GM18519 (cell line): ENCODE measurements around the gene BICRAL.
A peak's percentile ranks its signal among the peaks of the same experiment; 100 is the strongest.
"Not testable (repeated sequence)": the region's sequence is repeated elsewhere in the genome, so short reads cannot be mapped to it uniquely, and the experiment has no call there.

Source experiments
- ATAC-seq: cut with Tn5 transposase; IDR thresholded peaks from one replicate; pipeline ENCODE4 v1.9.1; 2021; ENCODE audit warnings: mild to moderate bottlenecking, moderate library complexity; ENCODE audit not compliant: unreplicated experiment, low FRiP score

The BICRAL gene, protein sequence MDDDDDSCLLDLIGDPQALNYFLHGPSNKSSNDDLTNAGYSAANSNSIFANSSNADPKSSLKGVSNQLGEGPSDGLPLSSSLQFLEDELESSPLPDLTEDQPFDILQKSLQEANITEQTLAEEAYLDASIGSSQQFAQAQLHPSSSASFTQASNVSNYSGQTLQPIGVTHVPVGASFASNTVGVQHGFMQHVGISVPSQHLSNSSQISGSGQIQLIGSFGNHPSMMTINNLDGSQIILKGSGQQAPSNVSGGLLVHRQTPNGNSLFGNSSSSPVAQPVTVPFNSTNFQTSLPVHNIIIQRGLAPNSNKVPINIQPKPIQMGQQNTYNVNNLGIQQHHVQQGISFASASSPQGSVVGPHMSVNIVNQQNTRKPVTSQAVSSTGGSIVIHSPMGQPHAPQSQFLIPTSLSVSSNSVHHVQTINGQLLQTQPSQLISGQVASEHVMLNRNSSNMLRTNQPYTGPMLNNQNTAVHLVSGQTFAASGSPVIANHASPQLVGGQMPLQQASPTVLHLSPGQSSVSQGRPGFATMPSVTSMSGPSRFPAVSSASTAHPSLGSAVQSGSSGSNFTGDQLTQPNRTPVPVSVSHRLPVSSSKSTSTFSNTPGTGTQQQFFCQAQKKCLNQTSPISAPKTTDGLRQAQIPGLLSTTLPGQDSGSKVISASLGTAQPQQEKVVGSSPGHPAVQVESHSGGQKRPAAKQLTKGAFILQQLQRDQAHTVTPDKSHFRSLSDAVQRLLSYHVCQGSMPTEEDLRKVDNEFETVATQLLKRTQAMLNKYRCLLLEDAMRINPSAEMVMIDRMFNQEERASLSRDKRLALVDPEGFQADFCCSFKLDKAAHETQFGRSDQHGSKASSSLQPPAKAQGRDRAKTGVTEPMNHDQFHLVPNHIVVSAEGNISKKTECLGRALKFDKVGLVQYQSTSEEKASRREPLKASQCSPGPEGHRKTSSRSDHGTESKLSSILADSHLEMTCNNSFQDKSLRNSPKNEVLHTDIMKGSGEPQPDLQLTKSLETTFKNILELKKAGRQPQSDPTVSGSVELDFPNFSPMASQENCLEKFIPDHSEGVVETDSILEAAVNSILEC

DNA sequence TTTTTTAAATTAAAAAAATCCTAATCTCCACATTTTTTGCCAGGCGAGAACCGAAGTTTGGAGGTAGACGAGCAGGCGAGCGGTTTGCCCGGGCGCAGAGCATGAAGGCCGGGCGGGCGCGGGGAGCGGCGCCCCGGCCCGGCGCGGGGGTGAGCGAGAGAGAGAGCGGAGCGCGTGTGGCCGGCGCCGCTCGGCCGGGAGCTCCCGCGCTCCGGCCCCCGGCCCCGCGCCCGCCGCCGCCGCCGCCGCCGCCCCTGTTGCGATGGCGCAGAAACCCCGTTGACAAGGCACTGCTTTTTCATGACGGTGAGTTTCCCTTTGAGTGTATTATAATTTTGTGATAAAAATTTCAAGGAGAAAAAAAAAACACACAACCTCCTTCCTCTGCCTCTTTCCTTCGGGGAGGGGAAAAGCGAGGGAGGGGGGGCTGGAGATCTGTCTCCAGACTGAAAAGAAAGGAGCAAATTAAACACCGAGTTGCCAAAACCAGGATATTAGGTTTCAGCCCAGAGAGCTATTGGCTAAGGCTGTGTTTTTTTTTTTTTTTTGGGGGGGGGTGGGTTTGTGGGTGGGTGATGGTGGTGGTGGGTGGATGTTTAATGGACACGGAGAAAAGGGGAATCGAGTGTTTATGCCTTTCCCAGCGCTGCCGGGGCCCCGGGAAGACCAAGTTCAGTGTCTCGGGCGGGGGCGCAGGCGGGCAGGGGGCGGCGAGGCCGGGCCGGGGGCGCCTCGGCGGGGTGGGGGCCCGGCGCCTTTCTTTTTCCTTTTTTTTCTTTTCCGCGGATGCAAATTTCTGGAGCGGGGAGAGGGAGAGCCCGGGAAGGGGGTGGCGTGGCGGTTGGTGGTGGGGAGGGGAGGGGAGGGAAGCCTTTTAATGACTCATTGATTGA lies at the start of gene BICRAL:
TSS of gene BICRAL (plus strand) at position 257 of the 893 bp plus-strand sequence. CDS start 39,971 bp downstream, outside the sequence.
- ATAC-seq, result no peak

DNA sequence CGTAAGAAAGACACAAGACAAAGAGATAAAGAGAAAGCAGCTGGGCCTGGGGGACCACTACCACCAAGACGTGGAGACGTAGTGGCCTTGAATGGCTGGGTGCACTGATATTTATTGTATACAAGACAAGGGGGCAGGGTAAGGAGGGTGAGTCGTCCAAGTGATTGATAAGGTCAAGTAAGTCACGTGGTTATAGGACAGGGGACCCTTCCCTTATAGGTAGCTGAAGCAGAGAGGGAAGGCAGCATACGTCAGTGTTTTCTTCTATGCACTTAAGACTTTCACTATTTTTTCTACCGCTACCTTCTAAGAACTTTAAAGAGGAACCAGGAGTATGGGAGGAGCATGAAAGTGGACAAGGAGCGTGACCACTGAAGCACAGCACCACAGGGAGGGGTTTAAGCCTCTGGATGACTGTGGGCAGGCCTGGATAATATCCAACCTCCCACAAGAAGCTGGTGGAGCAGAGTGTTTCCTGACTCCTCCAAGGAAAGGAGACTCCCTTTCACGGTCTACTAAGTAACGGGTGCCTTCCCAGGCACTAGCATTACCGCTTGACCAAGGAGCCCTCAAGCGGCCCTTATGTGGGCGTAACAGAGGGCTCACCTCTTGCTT lies 47.9 kb upstream of the BICRAL start:
- ATAC-seq, result not testable (repeated sequence)

DNA sequence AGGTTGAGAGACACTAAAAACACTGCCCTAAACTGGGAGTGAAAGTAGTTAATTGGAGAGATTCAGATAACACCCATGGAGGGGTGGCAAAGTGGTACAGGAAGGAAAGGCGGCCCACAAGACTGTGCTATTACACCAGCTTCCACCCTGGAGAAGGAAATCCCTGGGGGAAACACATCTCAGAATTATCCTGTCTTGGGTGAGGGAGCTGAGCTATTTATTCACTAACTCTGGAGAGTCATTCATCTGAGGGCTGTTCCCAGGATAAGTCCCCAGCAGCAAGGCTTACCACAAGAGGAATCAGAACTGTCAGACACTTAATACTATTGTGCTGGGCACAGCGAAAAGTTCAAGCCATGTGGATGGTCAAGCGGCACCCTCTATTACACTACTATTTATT lies 45.9 kb upstream of the BICRAL start:
- ATAC-seq, result no peak

DNA sequence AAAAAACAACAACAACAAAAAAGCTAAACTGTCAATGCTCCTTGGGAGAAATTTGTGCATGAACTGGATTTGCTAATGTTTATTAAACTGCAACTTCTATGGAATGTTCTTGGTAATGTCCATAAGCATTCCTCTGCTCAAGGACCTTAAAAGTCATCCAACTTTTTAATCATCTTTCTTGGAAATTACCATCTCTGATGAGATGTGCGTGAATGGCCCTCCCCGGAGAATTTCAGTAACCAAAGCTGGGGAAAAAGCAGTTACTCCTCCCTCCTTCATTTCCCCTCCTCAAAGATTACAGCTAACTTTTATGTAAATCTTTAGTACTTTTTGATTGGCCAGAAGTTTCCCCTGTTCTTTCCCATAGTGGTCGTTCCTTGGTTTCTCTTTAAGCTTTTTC lies 41.1 kb upstream of the BICRAL start:
- no peak for ATAC-seq

DNA sequence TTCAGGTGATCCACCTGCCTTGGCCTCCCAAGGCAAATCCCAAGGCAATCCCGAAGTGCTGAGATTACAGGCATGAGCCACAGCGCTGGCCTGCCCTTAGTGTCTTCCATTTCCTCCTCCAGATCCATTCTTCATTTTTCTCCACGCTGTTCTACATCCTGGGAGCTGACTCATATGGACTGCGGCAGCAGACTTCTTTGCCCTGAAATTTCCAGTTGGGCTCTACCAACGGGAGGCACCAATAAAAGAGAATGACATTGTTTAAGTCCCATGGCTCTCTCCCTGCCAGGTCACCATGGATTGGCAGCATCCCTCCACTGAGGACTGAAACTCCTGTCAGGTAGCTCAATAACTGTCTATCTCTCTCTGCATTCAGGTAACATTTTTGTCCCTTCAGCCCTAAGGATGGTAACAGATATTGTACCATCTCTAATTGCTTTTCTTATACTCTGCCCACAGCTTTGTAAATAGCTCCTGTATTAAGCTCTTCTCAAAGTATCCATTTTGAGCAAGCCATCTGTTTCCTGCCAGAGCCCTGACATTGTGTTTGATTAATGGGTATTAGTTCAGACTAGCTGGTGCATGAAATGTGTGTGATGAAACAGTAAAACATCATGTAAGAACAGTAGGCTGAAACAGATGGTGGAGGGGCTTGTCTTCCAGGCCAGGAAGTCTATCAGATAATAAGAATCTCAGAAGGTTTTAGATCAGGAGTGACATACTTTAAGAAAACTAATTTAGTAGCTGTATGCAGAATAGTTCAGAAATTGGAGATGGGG lies 39.5 kb upstream of the BICRAL start:
- ATAC-seq, result no peak

DNA sequence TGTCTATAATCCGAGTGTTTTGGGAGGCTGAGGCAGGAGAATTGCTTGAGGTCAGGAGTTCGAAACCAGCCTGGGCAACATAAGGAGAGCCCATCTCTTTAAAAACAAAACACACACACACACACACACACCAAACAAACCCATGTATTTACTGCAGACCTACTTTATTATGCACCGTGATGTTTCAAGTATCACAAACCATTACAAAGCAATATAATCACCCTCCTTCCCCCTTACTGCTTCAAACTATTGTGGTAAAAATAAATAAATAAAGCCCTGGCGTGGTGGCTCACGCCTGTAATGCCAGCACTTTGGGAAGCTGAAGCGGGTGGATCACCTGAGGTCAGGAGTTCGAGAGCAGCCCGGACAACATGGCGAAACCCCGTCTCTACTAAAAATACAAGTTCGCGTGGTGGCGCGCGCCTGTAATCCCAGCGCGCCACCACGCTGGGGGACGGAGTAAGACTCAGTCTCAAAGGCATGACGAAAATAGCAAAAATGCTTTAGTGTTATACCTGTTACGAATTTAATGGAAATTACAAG lies 37.4 kb upstream of the BICRAL start:
- ATAC-seq, result no peak

DNA sequence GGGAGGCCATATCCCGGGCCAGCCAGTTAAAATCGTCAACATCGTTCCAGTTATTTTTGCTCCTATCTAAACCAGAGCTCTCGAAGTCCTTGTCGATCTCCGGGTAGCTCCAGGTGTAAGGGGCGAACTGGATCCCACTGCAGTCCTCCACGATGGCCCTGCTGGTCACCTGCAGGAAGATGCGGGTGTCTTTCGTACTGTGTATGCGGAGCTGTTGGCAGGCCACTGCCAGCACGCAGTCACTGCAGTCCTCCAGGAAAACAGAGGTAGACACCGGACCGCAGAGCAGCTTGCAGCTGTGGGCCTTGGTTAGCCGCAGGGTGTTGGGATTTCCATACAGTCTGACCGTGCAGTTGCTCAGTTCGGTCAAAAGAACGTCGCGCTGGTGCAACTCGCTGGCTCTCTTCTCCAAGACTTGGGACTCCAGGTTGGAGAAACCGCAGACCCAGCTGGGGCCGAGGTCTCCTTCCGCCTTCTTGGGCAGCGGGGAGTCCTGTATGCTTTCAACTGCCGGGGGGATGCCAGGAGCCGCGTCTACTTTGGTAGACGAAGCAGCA lies 36.7 kb upstream of the BICRAL start:
- no peak for ATAC-seq

DNA sequence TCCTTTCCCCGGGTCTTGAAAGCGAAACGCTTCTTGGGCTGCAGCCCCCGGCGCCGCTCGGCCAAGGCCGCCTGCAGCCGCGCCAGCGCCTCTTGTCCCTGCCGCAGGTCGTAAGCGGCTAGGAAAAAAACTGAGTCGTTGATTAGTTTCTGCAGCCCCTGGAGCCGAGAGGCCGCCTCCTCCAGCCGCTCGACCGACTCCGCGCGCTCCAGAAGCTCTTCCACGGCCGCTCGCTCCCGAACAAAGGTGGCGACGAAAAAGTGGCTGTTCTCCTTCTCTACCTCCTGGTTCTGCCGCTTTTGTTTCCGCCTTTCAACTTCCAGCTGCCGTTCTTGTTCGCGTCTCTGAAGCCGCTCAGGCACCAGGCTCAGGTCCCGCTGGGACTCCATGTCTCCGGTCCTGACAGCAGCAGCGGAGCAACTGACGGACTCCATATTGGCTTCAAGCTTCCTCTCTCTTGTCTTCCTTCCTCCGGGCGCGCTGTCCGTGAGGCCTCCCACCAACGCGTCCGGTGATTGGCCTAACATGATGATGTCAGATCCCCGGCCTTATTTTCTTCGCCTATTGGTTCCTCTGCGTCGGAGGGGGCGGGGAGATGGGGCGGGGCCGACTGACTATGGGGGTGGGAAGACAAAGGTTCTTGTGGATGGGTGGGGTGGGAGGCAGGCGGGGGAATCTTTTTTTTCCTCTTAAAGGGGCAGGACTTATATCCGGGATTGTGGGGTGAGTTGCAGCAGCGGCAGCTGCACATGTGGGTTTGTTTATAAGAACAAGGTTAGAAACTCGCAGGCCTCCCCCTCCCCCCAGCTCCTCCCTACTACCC lies 36.0 kb upstream of the BICRAL start, which contains the start of gene TBCC:
TSS of gene TBCC (minus strand) at position 464 of the 823 bp plus-strand sequence. CDS start at position 434, 30 bp downstream.
- ATAC-seq, result peak; percentile 69

DNA sequence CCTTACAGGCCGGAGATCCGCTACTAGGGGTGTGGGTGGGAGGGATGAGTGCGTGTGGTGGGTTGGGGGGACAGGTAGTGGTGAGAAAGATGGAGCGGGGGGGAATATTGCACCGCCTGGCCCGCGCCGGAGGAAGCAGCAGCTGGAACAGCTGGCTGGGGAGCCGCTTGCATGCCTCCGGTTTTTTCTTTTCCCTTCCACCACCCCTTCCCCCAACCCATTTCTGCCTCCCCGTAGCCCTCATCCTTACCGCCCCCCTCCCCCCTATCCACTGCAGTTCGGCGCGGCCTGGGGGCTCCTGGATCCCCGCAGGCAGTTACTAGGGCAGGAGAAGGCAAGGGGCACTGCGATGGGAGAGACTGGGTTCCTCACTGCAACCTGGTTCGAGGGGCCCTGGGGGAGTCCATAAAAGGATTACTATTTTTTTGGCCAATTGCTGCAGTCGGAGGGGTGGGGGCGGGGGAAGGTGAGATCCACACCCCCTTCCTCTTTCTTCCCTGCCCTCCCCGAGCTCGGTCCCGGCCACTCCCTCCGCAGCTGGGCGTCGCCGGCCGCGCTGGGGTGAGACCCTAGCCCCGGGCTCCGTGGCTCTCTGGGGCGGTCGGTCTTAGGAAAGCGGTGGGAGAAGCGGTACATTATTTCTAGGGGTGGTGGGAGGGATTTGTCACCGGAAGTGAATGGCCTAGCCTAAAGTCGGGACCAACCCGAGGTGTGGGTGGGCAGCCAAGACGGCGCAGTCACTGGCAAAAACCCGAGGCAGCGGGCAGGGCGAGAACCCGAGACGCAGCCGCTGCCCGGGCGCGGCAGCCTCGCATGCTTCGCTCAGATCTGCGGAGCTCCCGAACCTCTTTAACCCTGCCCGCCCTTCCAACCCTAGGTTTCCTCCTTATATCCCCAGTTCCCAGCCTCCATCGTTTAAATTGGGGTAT lies 35.1 kb upstream of the BICRAL start:
- peak; percentile 36 for ATAC-seq

DNA sequence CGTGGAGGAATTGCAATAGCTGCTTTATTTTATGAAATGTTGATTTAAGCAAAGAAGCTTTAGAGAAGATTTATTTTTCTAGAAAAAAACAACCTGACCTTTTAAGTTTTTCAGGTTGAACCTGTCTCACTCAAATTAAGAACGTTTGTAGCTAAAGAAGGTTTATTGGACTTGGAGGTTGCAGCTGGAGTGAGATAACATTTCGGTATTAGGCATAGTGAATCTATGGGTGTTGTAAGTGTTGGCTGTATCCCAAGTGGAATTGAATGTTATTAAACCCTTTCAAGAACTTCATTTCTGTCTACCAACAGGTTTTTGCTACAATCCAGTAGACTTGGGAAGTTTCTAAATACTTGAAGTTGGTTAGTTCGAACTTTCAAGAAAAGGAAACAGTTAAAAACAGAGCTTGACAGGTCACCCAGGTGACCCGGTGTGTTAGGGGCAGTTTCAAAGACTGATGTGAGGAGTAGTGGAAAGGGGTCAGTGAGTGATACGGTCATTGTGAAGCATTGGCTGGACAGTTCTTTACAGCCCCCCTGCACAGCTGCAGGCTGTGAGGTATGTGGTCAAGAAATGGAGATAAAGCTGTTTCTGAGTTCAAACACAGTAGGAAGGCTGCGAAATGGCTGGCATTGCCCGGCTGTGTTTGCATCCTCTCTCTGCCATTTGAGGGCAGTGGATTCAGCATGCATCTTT lies 33.5 kb upstream of the BICRAL start:
- no peak for ATAC-seq

DNA sequence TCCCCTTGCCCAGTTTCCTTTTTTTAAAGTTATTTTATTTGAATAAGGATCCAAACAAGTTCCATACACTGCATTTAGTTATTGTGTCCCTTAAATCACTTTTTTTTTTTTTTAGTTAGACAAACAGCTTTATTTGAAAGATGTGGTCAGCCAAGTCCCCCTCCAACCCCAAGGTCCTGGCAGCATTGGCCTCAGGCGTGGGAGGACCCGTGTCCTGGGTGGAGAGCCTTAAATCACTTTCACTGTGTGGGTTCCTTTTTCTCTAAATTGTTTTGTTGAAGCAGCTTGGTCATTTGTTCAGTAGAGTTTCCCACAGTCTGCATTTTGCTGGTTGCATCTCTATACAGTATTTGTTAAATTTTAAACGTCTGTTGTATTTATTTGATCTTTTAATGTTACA lies 30.8 kb upstream of the BICRAL start:
- ATAC-seq, result no peak

DNA sequence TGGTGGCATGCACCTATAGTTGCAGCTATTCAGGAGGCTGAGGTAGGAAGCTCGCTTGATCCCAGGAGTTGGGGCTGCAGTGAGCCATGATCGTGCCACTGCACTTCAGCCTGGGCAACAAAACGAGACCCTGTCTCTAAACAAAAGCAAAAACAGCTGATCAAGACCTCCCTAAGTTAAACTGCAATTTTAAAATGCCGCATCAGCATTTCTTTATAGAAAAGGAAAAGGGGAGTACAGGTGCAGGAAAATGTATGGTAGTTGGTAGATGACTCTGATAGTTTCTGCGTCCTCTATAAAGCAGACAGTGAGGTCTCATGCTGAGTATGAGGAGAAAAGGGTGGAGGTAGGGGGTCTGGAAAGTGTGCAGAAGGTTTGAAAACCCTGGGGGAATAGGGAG lies 27.1 kb upstream of the BICRAL start:
- ATAC-seq, result no peak

DNA sequence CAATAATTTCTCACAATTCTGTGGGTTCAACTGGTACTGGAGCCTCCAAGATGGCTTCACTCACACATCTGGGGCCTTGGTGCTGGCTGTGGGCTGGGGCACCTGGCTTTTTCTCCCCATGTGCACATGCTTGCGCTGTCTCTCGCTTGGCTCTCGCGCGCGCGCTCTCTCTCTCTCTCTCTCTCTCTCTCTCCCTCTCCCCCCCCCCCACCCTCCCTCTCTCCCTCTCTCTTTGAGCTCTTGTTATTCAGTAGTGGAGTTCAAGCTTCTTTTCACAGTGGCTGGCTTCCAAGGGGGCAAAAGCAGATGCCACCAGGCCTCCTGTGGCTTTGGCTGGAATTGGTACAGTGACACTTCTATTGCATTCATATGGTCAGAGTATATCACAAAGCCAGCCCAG lies 25.1 kb upstream of the BICRAL start:
- no peak for ATAC-seq

DNA sequence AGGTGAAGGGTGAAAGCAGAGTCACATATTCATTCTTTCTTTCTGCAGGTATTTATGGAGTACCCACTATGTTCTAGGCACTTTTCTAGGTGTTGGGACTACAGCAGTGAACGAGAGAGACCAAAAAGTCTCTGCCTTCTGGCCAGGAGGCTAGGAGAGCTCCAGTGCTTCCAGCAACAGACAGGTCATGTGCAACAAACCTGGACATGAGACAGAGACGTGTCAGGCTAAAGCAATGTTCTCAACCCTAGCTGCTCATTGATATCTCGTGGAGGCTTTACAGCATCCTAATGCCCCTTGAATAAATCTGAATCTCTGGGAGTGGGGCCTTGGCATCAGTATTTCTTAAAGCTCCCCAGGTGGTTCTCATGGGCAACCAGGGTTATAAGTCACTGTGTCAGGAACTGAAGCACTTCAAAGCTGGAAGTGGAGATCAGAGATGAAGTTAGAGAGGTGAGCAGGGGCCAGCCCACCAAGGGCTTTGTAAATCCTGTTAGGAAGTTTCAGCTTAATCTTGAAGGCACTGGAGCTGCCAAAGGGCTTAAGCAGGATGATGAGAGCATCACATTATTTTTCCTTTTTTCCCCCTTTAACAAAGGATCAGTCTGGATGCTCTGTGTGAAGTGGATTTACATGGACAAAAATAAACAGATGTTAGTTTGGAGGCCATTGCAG lies 23.0 kb upstream of the BICRAL start:
- ATAC-seq, result no peak
